Testis (tissue), 3 donors: ENCODE measurements around the gene DEPDC5. TPM values are rescaled to one million over a fixed set of nuclear protein-coding genes. Genes with fewer than 3 reads are reported as not detected.

Experiments
- DNase-seq: peaks from one replicate; pipeline ENCODE4 v3.0.0-alpha.2; 2019
- H3K27ac ChIP-seq, 2 donors: fragments of 200-600 bp; sonication (generic); one replicate each; pipeline ENCODE4 v1.5.1; 2019
- H3K27me3 ChIP-seq: fragments of 200-600 bp; sonication (generic); one replicate; pipeline ENCODE4 v1.5.1; 2019
- H3K36me3 ChIP-seq: fragments of 200-600 bp; sonication (generic); one replicate; pipeline ENCODE4 v1.5.1; 2017; ENCODE audit warnings: low read depth; ENCODE audit errors: missing control alignments
- H3K4me1 ChIP-seq: fragments of 200-600 bp; sonication (generic); one replicate; pipeline ENCODE4 v1.5.1; 2019
- H3K4me3 ChIP-seq, 2 donors: fragments of 200-600 bp; sonication (generic); one replicate each; pipeline ENCODE4 v1.5.1; 2017 to 2019
- H3K9me3 ChIP-seq: fragments of 200-600 bp; sonication (generic); one replicate; pipeline ENCODE4 v1.5.1; 2017
- POLR2A ChIP-seq: fragments of 450-650 bp; IDR thresholded peaks from one replicate; pipeline ENCODE4 v1.6.1; 2017; ENCODE audit warnings: antibody characterized with exemption, mild to moderate bottlenecking, moderate library complexity
- WGBS, 2 donors: methylation state at CpG; one replicate each; pipeline ENCODE4 v1.1.5; 2018; 5-methylcytosine and 5-hydroxymethylcytosine counted together
- intact Hi-C: fragments of 100-400 bp; cut with DNase I; formaldehyde crosslinking; loops from one replicate; pipeline ENCODE4 v1.15.1; 2023; ENCODE audit warnings: low total_unique reads
- polyA plus RNA-seq: library from polyadenylated mRNA; stranded (reverse); fragments of 350-450 nt; fragmentation: Illumina TruSeq; extraction: RNeasy Lipid Tissue Mini Kit (QIAGEN cat#74804); gene quantifications from one replicate; pipeline ENCODE4 v1.2.3, GENCODE V29; 2014; ENCODE audit warnings: low read depth, low replicate concordance; ENCODE audit not compliant: insufficient read depth
- total RNA-seq, 2 donors: library from RNA; depleted of rRNA; stranded (reverse); fragments of >200 nt; gene quantifications; one replicate each; pipeline ENCODE4 v1.2.3, GENCODE V29; 2016
- TF ChIP-seq, protein P1 (sequence below), 3 experiments: fragments of 450-650 bp in 2 of 3; fragments of 200-600 bp in 1 of 3; sonication (generic) in 1 of 3; IDR thresholded peaks; one replicate each; pipeline ENCODE4 v1.5.1; 2016 to 2019; ENCODE audit warnings: antibody characterized with exemption in 3 of 3, mild to moderate bottlenecking in 2 of 3, moderate library complexity in 1 of 3

DEPDC5 gene
- total and polyA plus RNA-seq, 3 donors from 2014 or later: 22.1 to 70.6 (median 57.8) TPM

DNA sequence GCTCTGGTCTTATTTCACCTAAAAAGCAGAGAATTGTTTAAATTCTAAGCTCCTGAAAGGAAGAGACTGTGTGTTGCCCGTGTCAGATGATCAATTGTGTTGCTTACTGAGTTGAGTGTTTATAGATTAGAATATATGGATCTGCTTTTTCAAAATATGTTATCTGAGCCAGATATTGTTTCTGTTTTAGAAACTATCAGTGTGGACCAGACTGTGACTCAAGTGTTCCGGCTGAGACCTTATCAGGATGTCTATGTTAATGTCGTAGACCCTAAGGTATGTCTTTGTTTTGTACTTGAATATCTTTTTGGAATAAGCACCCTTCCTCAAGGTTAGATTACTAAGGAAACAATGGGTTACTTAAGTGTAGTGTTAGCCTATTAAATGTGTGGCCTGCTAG, 11.0 kb downstream of the DEPDC5 start:
- WGBS, 2 donors: 66 to 71% methylated on average over 3 of the region's 3 CpGs
- no peak for DNase-seq
- TF ChIP-seq POLR2A: no peak
- TF ChIP-seq, protein P1, sequence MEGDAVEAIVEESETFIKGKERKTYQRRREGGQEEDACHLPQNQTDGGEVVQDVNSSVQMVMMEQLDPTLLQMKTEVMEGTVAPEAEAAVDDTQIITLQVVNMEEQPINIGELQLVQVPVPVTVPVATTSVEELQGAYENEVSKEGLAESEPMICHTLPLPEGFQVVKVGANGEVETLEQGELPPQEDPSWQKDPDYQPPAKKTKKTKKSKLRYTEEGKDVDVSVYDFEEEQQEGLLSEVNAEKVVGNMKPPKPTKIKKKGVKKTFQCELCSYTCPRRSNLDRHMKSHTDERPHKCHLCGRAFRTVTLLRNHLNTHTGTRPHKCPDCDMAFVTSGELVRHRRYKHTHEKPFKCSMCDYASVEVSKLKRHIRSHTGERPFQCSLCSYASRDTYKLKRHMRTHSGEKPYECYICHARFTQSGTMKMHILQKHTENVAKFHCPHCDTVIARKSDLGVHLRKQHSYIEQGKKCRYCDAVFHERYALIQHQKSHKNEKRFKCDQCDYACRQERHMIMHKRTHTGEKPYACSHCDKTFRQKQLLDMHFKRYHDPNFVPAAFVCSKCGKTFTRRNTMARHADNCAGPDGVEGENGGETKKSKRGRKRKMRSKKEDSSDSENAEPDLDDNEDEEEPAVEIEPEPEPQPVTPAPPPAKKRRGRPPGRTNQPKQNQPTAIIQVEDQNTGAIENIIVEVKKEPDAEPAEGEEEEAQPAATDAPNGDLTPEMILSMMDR (IDR thresholded peaks at IDR 0.05): no peak
- no peaks in the 10 kb centered on the region for H3K36me3 ChIP-seq
- H3K4me1 ChIP-seq: no peaks in the 10 kb centered on the region
- no peak overlapping the region for H3K27ac ChIP-seq
- H3K9me3 ChIP-seq: no peaks in the 10 kb centered on the region
- H3K27me3 ChIP-seq: no peaks in the 10 kb centered on the region
- no peak overlapping the region for H3K4me3 ChIP-seq
- intact Hi-C loops: no loop called here

DNA sequence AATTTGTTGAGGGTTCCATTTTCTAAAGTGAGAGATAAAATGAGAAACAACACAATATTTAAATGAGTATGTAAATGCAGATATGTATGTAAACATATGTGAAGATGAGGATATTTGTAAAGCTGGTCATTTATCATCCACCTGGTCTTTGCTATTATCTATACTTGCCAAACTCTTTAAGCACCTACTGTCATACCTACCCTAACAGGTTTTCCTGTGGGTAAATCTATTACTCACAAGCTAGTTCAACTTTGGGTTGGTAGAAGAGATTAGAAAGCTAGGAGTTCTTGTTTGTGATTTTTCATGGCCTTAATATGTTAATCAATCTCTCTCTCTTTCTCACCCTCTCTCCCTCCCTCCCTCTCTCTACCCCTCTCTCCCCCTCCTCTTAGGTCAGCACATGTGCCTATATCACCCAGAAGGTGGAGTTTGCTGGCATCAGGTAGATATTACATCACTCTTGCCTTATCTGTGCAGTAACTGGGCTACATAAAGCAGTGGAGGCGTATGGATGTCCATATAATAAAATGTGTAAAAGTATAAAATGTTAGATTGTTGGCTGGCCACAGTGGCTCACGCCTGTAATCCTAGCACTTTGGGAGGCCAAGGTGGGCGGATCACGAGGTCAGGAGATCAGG, 14.7 kb downstream of the DEPDC5 start:
- no peaks in the 10 kb centered on the region for H3K4me1 ChIP-seq
- H3K27me3 ChIP-seq: no peaks in the 10 kb centered on the region
- no peak for DNase-seq
- no peaks in the 10 kb centered on the region for H3K9me3 ChIP-seq
- intact Hi-C loops: no loop called here
- 92 to 96% methylated on average over 4 of the region's 4 CpGs for WGBS, 2 donors
- no peak overlapping the region for H3K27ac ChIP-seq
- H3K36me3 ChIP-seq: no peaks in the 10 kb centered on the region
- H3K4me3 ChIP-seq: no peak overlapping the region
- TF ChIP-seq, protein P1 (IDR thresholded peaks at IDR 0.05): no peak
- TF ChIP-seq POLR2A: no peak

DNA sequence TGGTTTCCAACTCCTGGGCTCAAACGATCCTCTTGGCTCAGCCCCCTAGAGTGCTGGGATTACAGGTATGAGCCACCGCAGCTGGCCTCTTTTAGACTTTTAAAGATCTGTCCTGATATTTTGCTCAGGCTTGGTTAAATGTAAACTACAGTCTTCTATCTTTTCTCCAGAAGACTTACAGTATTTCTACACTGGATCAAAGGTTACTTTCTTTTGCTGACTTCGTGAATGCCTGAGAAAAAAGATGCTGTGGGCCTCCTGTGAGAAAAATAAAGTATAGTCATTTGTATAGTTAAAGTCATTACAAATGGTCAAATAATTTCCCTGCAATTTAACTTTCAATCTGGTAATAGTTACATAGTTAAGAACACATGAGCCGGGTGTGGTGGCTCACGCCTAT, 19.6 kb downstream of the DEPDC5 start:
- H3K36me3 ChIP-seq: no peaks in the 10 kb centered on the region
- TF ChIP-seq, protein P1 (IDR thresholded peaks at IDR 0.05): no peak
- TF ChIP-seq POLR2A: no peak
- 73 to 85% methylated on average over 5 of the region's 5 CpGs for WGBS, 2 donors

DNA sequence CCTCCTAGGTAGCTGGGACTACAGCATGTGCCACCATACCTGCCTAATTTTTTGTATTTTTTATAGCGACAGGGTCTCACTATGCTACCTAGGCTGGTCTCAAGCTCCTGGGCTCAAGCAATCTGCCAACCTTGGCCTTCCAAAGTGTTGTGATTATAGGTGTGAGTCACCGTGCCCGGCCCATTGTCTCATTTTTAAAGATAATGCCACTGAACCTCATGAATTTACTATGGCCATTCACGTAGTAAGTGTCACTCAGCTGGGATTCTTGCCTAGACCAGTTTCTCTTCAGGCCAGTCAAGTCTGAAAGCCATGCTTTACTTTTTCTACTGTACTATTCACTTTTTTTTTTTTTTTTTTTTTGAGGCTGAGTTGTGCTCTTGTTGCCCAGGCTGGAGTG, 22.4 kb downstream of the DEPDC5 start:
- intact Hi-C loops: no loop called here
- Histone ChIP-seq H3K4me1 (no peaks in the 10 kb centered on the region), H3K4me3 (no peak overlapping the region), H3K27me3 (no peaks in the 10 kb centered on the region), H3K27ac (no peak overlapping the region), H3K9me3 (no peaks in the 10 kb centered on the region), H3K36me3 (no peaks in the 10 kb centered on the region)
- TF ChIP-seq, protein P1 (IDR thresholded peaks at IDR 0.05): no peak
- no peak for TF ChIP-seq POLR2A
- DNase-seq: no peak
- WGBS, 2 donors: 86 to 96% methylated on average over 4 of the region's 4 CpGs

More for the DNA sequence above, 19.6 kb downstream of the DEPDC5 start:
- intact Hi-C loops: no loop called here
- no peak for DNase-seq
- H3K27ac ChIP-seq: no peak overlapping the region
- H3K27me3 ChIP-seq: no peaks in the 10 kb centered on the region
- H3K9me3 ChIP-seq: no peaks in the 10 kb centered on the region
- H3K4me3 ChIP-seq: no peak overlapping the region
- no peaks in the 10 kb centered on the region for H3K4me1 ChIP-seq

DNA sequence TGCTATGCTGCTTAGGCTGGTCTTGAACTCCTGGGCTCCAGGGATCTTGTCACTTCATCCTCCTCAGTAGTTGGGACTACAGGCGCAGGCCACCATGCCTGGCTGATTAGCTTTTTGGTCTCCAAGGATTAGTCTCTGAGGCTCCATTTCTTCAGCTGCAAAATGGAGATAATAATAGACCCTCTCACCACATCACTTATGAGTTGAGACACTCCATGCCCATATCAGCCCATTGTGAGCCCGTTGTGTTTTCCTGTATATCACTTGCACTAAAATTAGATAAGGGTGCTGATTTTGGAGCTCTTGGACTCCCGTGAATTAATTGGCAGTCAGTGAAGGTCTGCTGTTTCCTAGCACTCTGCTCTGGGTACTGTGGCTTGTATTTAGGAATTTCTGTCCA, 36.0 kb downstream of the DEPDC5 start:
- DNase-seq: no peak
- Histone ChIP-seq H3K27me3 (no peaks in the 10 kb centered on the region), H3K4me3 (no peak overlapping the region), H3K4me1 (no peaks in the 10 kb centered on the region), H3K36me3 (no peaks in the 10 kb centered on the region), H3K27ac (no peak overlapping the region), H3K9me3 (no peaks in the 10 kb centered on the region)
- TF ChIP-seq POLR2A: no peak
- TF ChIP-seq, protein P1 (IDR thresholded peaks at IDR 0.05): no peak
- 64 to 77% methylated on average over 3 of the region's 3 CpGs for WGBS, 2 donors
- intact Hi-C loops: no loop called here
